ENCODE measurements around the gene CACNA1A. TPM values are rescaled to one million over a fixed set of nuclear protein-coding genes. Genes with fewer than 3 reads are reported as not detected.

CACNA1A gene
- total RNA-seq, 2 experiments from 2014 or later, result 1.4 to 2.1 TPM

GRCh38 chr19:13476071-13476470 is 30.2 kb downstream of the CACNA1A start:
- no peaks in the 10 kb centered on the region for H3K27me3 Mint-ChIP-seq
- ATAC-seq, result no peak
- H3K4me3 Mint-ChIP-seq, result no peak overlapping the region
- peaks cover 2% of the 10 kb centered on the region for H3K36me3 Mint-ChIP-seq
- CTCF ChIA-PET, result no interaction called here
- no peak for DNase-seq
- H3K27ac Mint-ChIP-seq, result no peak overlapping the region
- H3K9me3 Mint-ChIP-seq (ENCODE audit: low read depth), result peaks cover 29% of the 10 kb centered on the region
- no peaks in the 10 kb centered on the region for H3K4me1 Mint-ChIP-seq

GRCh38 chr19:13475044-13475443 is 31.2 kb downstream of the CACNA1A start:
- ATAC-seq (no peak), DNase-seq (no peak)
- H3K9me3 Mint-ChIP-seq (ENCODE audit: low read depth), result peaks cover 29% of the 10 kb centered on the region
- H3K36me3 Mint-ChIP-seq, result peaks cover 2% of the 10 kb centered on the region
- no peaks in the 10 kb centered on the region for H3K27me3 Mint-ChIP-seq
- H3K4me3 Mint-ChIP-seq, result no peak overlapping the region
- CTCF ChIA-PET, result no interaction called here
- H3K4me1 Mint-ChIP-seq, result no peaks in the 10 kb centered on the region
- no peak overlapping the region for H3K27ac Mint-ChIP-seq

GRCh38 chr19:13466697-13467096 is 39.6 kb downstream of the CACNA1A start:
- no peak for DNase-seq
- Mint-ChIP-seq H3K9me3 (ENCODE audit: low read depth) (peaks cover 2% of the 10 kb centered on the region), H3K27ac (no peak overlapping the region), H3K4me3 (no peak overlapping the region), H3K4me1 (no peaks in the 10 kb centered on the region), H3K27me3 (no peaks in the 10 kb centered on the region), H3K36me3 (no peaks in the 10 kb centered on the region)
- ATAC-seq, result no peak
- CTCF ChIA-PET, result interaction anchor here (0.6 to 0.9 kb wide), 2 partner anchors 80 to 272 kb away, joined by 3 read pairs; no protein-coding TSS in a partner anchor

GRCh38 chr19:13463296-13463695 is 43.0 kb downstream of the CACNA1A start:
- Mint-ChIP-seq H3K27me3 (no peaks in the 10 kb centered on the region), H3K27ac (no peak overlapping the region), H3K36me3 (no peaks in the 10 kb centered on the region), H3K4me1 (no peaks in the 10 kb centered on the region), H3K4me3 (no peak overlapping the region), H3K9me3 (ENCODE audit: low read depth) (no peaks in the 10 kb centered on the region)
- DNase-seq (no peak), ATAC-seq (no peak)
- CTCF ChIA-PET, result no interaction called here

- DNase-seq, result no peak
- no peak for ATAC-seq
- H3K4me1 Mint-ChIP-seq, result no peaks in the 10 kb centered on the region
- H3K4me3 Mint-ChIP-seq, result no peak overlapping the region
- no peak overlapping the region for H3K27ac Mint-ChIP-seq
- no peaks in the 10 kb centered on the region for H3K36me3 Mint-ChIP-seq
- no peaks in the 10 kb centered on the region for H3K27me3 Mint-ChIP-seq
- peaks cover 2% of the 10 kb centered on the region for H3K9me3 Mint-ChIP-seq (ENCODE audit: low read depth)
- CTCF ChIA-PET, result no interaction called here
These were observed 44.7 kb downstream of the CACNA1A start for GRCh38 chr19:13461536-13461935.

GRCh38 chr19:13460045-13460444 is 46.2 kb downstream of the CACNA1A start:
- Mint-ChIP-seq H3K27me3 (no peaks in the 10 kb centered on the region), H3K4me3 (no peak overlapping the region), H3K27ac (no peak overlapping the region), H3K36me3 (no peaks in the 10 kb centered on the region), H3K9me3 (ENCODE audit: low read depth) (peaks cover 2% of the 10 kb centered on the region), H3K4me1 (no peaks in the 10 kb centered on the region)
- CTCF ChIA-PET, result no interaction called here
- ATAC-seq, result no peak
- no peak for DNase-seq

GRCh38 chr19:13459351-13459750 is 46.9 kb downstream of the CACNA1A start:
- CTCF ChIA-PET, result no interaction called here
- Mint-ChIP-seq H3K4me1 (no peaks in the 10 kb centered on the region), H3K27ac (no peak overlapping the region), H3K9me3 (ENCODE audit: low read depth) (peaks cover 2% of the 10 kb centered on the region), H3K27me3 (no peaks in the 10 kb centered on the region), H3K36me3 (no peaks in the 10 kb centered on the region), H3K4me3 (no peak overlapping the region)
- DNase-seq (no peak), ATAC-seq (no peak)

GRCh38 chr19:13451434-13451995 is 54.8 kb downstream of the CACNA1A start:
- Mint-ChIP-seq H3K27ac (no peak overlapping the region), H3K36me3 (no peaks in the 10 kb centered on the region), H3K4me3 (no peak overlapping the region), H3K4me1 (no peaks in the 10 kb centered on the region), H3K9me3 (ENCODE audit: low read depth) (peaks cover 10% of the 10 kb centered on the region), H3K27me3 (no peaks in the 10 kb centered on the region)
- no peak for DNase-seq
- CTCF ChIA-PET, result no interaction called here
- no peak for ATAC-seq

- DNase-seq (no peak), ATAC-seq (no peak)
- Mint-ChIP-seq H3K27ac (no peak overlapping the region), H3K27me3 (no peaks in the 10 kb centered on the region), H3K4me3 (no peak overlapping the region), H3K36me3 (no peaks in the 10 kb centered on the region), H3K9me3 (ENCODE audit: low read depth) (peaks cover 10% of the 10 kb centered on the region), H3K4me1 (no peaks in the 10 kb centered on the region)
- CTCF ChIA-PET, result no interaction called here
These were observed 58.3 kb downstream of the CACNA1A start for GRCh38 chr19:13447978-13448377.

- H3K27ac Mint-ChIP-seq, result no peak overlapping the region
- peak; percentile 52 for DNase-seq
- H3K9me3 Mint-ChIP-seq (ENCODE audit: low read depth), result no peaks in the 10 kb centered on the region
- ATAC-seq, result no peak
- no peaks in the 10 kb centered on the region for H3K27me3 Mint-ChIP-seq
- H3K4me1 Mint-ChIP-seq, result no peaks in the 10 kb centered on the region
- CTCF ChIA-PET, result interaction anchor here (1.1 kb wide), 1 partner anchor 8 kb away, joined by 3 read pairs; no protein-coding TSS in a partner anchor
- no peak overlapping the region for H3K4me3 Mint-ChIP-seq
- no peaks in the 10 kb centered on the region for H3K36me3 Mint-ChIP-seq
These were observed 64.3 kb downstream of the CACNA1A start for GRCh38 chr19:13441810-13442512.

- Mint-ChIP-seq H3K27ac (no peak overlapping the region), H3K4me3 (no peak overlapping the region), H3K4me1 (no peaks in the 10 kb centered on the region), H3K36me3 (no peaks in the 10 kb centered on the region), H3K27me3 (no peaks in the 10 kb centered on the region), H3K9me3 (ENCODE audit: low read depth) (no peaks in the 10 kb centered on the region)
- ATAC-seq, result no peak
- CTCF ChIA-PET, result interaction anchor here (0.6 kb wide), 1 partner anchor 160 kb away, joined by 4 read pairs; no protein-coding TSS in a partner anchor
- no peak for DNase-seq
These were observed 68.2 kb downstream of the CACNA1A start for GRCh38 chr19:13437919-13438618.

- Mint-ChIP-seq H3K27ac (no peak overlapping the region), H3K36me3 (no peaks in the 10 kb centered on the region), H3K9me3 (ENCODE audit: low read depth) (no peaks in the 10 kb centered on the region), H3K4me3 (no peak overlapping the region), H3K27me3 (no peaks in the 10 kb centered on the region), H3K4me1 (no peaks in the 10 kb centered on the region)
- ATAC-seq (no peak), DNase-seq (no peak)
- CTCF ChIA-PET, result interaction anchor here (0.6 to 1.0 kb wide), 2 partner anchors 10 to 159 kb away, joined by 3 read pairs; no protein-coding TSS in a partner anchor
These were observed 69.9 kb downstream of the CACNA1A start for GRCh38 chr19:13436352-13436751.

GRCh38 chr19:13430790-13431582 is 75.3 kb downstream of the CACNA1A start:
- Mint-ChIP-seq H3K4me3 (no peak overlapping the region), H3K9me3 (ENCODE audit: low read depth) (no peaks in the 10 kb centered on the region), H3K27ac (no peak overlapping the region), H3K4me1 (no peaks in the 10 kb centered on the region), H3K36me3 (no peaks in the 10 kb centered on the region), H3K27me3 (peaks cover 3% of the 10 kb centered on the region)
- no peak for ATAC-seq
- CTCF ChIA-PET, result interaction anchor here (1.0 to 3.4 kb wide), 3 partner anchors 150 to 153 kb away, joined by 4 to 23 read pairs (median 10); no protein-coding TSS in a partner anchor
- peak; percentile 68 for DNase-seq

Data from activated CD8-positive, alpha-beta memory T cell treated with anti-CD3 and anti-CD28 coated beads, Interleukin-2, amount 10 ng/mL, durations not matched to agents 7 days and 5 days (primary cell).